ENCODE measurements around the gene DNAJB12.

The DNAJB12 gene

DNA sequence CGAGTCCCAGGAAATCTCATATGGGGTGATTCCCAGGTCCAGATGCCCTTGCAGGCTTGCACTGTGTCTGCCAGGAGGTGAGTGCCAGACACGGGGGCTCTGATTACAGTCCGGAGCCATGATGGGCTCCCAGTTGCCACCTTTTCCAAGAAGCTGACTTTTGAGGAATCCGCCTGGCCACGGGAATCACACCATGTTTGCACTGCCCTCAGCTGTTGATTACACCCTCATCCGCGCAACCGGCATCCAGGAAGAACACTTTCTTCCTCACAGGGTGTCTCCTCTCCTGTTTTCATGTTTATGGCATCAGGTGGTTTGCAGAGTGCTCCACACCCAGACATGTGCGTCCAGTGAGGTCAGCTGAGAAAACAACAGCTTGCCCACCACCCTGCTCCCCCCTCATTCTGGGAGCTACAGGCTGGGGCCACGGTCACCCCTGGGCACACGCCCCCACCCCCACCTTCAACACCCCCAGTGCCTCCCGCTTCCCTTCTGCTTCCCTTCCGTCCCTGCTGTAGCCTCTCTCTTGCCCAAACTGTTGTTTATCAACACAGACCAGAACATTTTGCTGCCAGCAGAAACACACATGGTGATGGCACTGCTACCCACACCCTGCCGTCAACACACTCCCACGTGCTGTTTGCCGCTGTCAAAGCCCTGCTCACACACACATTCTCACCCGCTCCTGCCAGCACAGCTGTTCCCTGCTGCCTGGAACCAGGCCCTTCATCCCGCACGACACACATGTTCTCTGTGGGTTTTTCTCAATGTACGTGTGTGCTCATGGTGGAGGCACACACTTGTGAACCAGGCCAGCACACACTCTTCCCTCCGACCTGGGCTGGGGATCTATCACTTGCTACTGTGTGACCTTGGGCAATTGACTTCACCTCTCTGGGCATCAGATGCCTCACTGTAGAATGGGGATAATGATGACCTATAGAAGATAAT, 45.2 kb downstream of the DNAJB12 start:
- Histone ChIP-seq H3K4me1 (ENCODE audit: control insufficient read depth, insufficient read depth, low read length) (no peaks in the 10 kb centered on the region), H3K36me3 (ENCODE audit: control insufficient read depth in 2 of 2, insufficient read depth in 1 of 2, low read length in 2 of 2) (no peaks in the 10 kb centered on the region), H3K27ac (ENCODE audit: extremely low read depth, low read depth, low read length) (no peak overlapping the region), H3K4me3 (ENCODE audit: low read depth, low read length) (no peak overlapping the region), H3K9me3 (ENCODE audit: control insufficient read depth, insufficient read depth, low read depth, low read length) (no peaks in the 10 kb centered on the region)
- POLR2A ChIA-PET, result interaction anchor here (1.1 to 2.2 kb wide), 4 partner anchors 11 to 36 kb away, joined by 3 to 13 read pairs (median 8); partner anchors contain the start of gene DDIT4
- TF ChIP-seq YY2 (tag by site-specific recombination; IDR thresholded peaks at IDR 0.05) (no peak), ZNF121 (tag by site-specific recombination; IDR thresholded peaks at IDR 0.05) (no peak), ZNF549 (tag by site-specific recombination; IDR thresholded peaks at IDR 0.05) (no peak), ZNF433 (tag by site-specific recombination; IDR thresholded peaks at IDR 0.05; ENCODE audit: low read depth) (no peak), ZNF513 (tag by site-specific recombination; IDR thresholded peaks at IDR 0.05) (no peak), EGR2 (tag by site-specific recombination; IDR thresholded peaks at IDR 0.05; ENCODE audit: low read depth) (peak; percentile 91), SCRT2 (tag by site-specific recombination; IDR thresholded peaks at IDR 0.05) (peak; percentile 70), KLF10 (tag by site-specific recombination; IDR thresholded peaks at IDR 0.05) (no peak), OSR2 (tag by site-specific recombination; IDR thresholded peaks at IDR 0.05) (no peak), ZNF768 (tag by site-specific recombination; IDR thresholded peaks at IDR 0.05) (0 out of 2 replicates have a peak, but pooled peaks have one; percentile 57), ZNF133 (tag by site-specific recombination; IDR thresholded peaks at IDR 0.05) (no peak), ZFHX2 (tag by site-specific recombination; conservative IDR thresholded peaks at IDR 0.05) (peak; percentile 96), ZSCAN16 (tag by site-specific recombination; IDR thresholded peaks at IDR 0.05) (0 out of 2 replicates have a peak, but pooled peaks have one; percentile 31), ZNF658 (tag by site-specific recombination; IDR thresholded peaks at IDR 0.05) (no peak)
- TF ChIP-seq, protein P1, sequence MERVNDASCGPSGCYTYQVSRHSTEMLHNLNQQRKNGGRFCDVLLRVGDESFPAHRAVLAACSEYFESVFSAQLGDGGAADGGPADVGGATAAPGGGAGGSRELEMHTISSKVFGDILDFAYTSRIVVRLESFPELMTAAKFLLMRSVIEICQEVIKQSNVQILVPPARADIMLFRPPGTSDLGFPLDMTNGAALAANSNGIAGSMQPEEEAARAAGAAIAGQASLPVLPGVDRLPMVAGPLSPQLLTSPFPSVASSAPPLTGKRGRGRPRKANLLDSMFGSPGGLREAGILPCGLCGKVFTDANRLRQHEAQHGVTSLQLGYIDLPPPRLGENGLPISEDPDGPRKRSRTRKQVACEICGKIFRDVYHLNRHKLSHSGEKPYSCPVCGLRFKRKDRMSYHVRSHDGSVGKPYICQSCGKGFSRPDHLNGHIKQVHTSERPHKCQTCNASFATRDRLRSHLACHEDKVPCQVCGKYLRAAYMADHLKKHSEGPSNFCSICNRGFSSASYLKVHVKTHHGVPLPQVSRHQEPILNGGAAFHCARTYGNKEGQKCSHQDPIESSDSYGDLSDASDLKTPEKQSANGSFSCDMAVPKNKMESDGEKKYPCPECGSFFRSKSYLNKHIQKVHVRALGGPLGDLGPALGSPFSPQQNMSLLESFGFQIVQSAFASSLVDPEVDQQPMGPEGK (tag by site-specific recombination; IDR thresholded peaks at IDR 0.05), result 0 out of 2 replicates have a peak, but pooled peaks have one; percentile 44
- CTCF ChIA-PET, result interaction anchor here (0.8 to 1.1 kb wide), 2 partner anchors 9 to 11 kb away, joined by 3 to 4 read pairs; no protein-coding TSS in a partner anchor

DNA sequence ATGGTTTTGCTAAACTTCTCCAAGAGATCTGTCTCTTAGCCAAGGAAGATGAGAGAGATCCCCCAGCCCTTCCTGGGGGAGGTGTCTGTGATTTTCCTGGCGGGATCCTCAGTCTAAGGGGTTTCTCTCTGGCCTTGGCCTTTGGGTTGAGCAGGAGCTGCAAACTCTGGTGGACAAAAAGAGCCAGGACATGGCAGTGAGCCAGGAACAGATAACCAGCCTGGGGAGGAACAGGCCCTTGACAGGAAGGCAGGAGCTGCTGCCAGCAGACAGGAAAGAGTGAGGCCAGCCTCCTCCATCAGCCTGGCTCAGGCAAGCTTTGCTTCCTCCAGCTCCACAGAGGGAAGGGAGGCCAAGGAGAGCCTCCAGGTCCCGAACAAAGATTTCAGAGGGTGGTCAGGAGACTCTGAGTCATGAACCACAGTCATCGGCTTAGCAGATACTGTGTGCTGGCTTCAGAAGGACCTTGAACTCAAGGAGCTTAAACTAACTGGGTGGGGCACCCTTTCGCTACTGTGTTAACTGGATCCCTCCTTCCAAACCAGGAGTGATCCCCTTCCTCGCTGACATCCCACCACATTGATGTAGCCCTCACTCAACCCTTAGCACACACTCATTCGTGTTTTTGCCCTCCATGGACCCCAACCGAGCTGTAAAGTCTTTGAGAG, 46.3 kb downstream of the DNAJB12 start:
- CTCF ChIA-PET, result interaction anchor here (0.8 to 1.1 kb wide), 2 partner anchors 10 to 12 kb away, joined by 3 to 4 read pairs; no protein-coding TSS in a partner anchor
- Histone ChIP-seq H3K4me1 (ENCODE audit: control insufficient read depth, insufficient read depth, low read length) (no peaks in the 10 kb centered on the region), H3K4me3 (ENCODE audit: low read depth, low read length) (no peak overlapping the region), H3K36me3 (ENCODE audit: control insufficient read depth in 2 of 2, insufficient read depth in 1 of 2, low read length in 2 of 2) (no peaks in the 10 kb centered on the region), H3K9me3 (ENCODE audit: control insufficient read depth, insufficient read depth, low read depth, low read length) (no peaks in the 10 kb centered on the region), H3K27ac (ENCODE audit: extremely low read depth, low read depth, low read length) (no peak overlapping the region; the same call in 1 of the 2 replicates)
- POLR2A ChIA-PET, result interaction anchor here (1.1 to 2.2 kb wide), 4 partner anchors 12 to 35 kb away, joined by 3 to 13 read pairs (median 8); partner anchors contain the start of gene DDIT4
- TF ChIP-seq SP7 (tag by site-specific recombination; IDR thresholded peaks at IDR 0.05), result peak; percentile 54
- TF ChIP-seq ZNF138 (tag by site-specific recombination; IDR thresholded peaks at IDR 0.05; ENCODE audit: borderline replicate concordance), result no peak
- no peak for TF ChIP-seq ZNF548 (tag by site-specific recombination; IDR thresholded peaks at IDR 0.05)
- TF ChIP-seq ZNF394 (tag by site-specific recombination; IDR thresholded peaks at IDR 0.05; ENCODE audit: borderline replicate concordance), result peak; percentile 21; the same call in 1 of the 2 replicates
- TF ChIP-seq ZNF366 (tag by site-specific recombination; conservative IDR thresholded peaks at IDR 0.05), result peak; percentile 70
- TF ChIP-seq SCRT2 (tag by site-specific recombination; IDR thresholded peaks at IDR 0.05), result no peak
- TF ChIP-seq PRDM10 (tag by site-specific recombination; IDR thresholded peaks at IDR 0.05), result 0 out of 2 replicates have a peak, but pooled peaks have one; percentile 20
- 0 out of 2 replicates have a peak, but pooled peaks have one; percentile 18 for TF ChIP-seq KLF1 (tag by site-specific recombination; IDR thresholded peaks at IDR 0.05)
- TF ChIP-seq ZNF335 (tag by site-specific recombination; conservative IDR thresholded peaks at IDR 0.05), result peak; percentile 42; the same call in 1 of the 2 replicates
- 0 out of 2 replicates have a peak, but pooled peaks have one; percentile 43 for TF ChIP-seq ZFP37 (tag by site-specific recombination; IDR thresholded peaks at IDR 0.05)
- TF ChIP-seq KLF7 (tag by site-specific recombination; IDR thresholded peaks at IDR 0.05; ENCODE audit: borderline replicate concordance), result no peak
- TF ChIP-seq OSR2 (tag by site-specific recombination; IDR thresholded peaks at IDR 0.05), result peak; percentile 53
